CD4-positive, alpha-beta T cell treated with Interleukin-6 at 100 ng/mL for 8 hours (primary cell): ENCODE measurements around the gene TNK2.
A peak's percentile ranks its signal among the peaks of the same experiment; 100 is the strongest.

Experiments
- DNase-seq: peaks from one replicate; pipeline ENCODE4 v3.0.0-alpha.2; 2020; ENCODE audit warnings: mixed read lengths, low spot score

TNK2 gene

DNA sequence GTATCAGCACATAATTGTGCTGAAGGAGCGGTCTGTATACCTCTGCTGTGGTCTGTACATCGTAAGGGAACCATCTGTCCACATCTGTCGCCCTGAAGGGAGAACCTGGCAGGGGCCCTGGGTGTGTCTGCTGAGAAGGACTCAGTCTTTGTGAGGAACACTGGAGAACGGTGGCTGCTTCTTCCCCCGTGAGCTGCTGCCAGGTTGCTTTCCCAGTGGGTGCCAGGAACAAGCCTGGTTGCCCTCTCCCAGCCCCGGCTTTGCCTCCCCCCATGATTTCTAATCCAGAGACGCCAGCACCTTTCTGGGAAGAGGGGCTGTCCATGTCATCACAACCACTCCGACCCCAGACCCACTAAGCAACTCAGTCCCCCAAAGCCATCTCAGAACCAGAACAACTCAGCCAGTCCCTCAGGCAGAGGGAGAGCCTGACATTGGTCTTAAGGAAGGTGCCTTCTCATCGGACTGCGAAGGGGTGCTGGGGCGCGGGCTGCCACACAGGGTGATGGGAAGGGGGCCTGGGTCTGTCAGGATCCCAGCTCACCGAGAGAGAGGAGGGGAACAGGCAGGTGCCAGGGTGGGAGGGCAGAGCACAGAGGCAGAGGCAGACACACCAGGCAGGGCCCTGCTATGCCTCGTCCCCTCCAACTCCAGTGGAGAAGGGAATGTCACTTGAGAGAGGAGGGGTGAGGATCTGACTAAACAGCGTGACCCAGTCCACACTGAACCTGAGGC, 8.5 kb downstream of the TNK2 start:
- no peak for DNase-seq

DNA sequence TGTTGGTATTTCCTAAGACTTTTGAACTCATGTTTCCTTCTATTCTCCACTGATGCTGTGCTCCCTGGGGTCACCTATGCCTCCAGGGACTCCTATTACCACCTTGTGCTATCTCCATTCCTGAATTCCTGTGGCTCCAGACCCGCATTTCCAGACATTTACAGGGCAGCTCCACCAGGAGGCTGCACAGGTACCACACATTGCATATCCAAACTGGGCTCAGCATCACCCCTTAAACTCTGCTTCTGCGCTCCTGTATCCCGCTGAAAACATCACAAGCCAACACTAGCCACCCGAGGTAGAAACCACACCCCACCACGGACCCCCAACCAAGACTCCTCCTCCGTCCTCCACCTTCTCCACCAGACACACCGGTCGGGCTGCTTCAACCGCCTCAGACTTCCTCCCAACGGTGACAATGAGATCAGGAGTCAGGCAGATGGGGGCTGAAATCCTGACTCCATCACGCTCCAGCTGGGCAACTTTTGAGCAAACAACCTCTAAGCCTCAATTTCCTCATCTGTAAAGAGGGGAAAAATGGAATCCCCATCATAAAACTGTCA, 10.4 kb downstream of the TNK2 start:
- DNase-seq, result no peak

DNA sequence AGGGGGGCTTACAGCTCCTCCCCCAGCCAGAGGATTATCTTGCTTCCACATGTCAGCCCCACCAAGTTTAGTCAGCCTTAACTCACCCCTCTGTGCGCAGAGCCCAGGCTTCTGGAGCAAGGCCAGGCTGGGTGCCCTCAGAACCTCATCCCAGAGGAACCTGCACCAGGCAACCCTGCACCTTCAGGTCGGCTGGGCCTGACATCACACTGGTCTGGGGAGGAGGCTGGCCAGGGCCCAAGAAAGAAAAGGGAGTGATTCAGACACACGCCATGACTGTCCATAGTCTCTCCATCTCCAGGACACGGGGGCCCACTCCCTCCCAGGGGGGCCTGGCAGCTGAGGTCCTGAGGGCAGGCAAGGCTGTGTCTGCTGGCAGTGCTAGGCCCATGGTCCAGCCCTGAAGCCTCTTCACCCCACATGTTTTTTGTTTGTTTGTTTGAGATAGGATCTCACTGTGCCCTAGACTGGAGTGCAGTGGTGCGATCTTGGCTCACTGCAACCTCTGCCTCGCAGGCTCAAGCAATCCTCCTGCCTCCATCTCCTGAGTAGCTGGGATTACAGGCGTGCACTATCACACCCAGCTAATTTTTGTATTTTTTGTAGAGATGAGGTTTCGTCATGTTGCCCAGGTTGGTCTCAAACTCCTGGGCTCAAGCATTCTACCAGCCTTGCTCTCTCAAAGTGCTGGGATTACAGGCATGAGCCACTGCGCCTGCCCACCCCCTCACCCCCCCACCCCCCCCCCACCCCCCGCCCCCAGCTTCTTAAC, 11.1 kb downstream of the TNK2 start:
- no peak for DNase-seq

DNA sequence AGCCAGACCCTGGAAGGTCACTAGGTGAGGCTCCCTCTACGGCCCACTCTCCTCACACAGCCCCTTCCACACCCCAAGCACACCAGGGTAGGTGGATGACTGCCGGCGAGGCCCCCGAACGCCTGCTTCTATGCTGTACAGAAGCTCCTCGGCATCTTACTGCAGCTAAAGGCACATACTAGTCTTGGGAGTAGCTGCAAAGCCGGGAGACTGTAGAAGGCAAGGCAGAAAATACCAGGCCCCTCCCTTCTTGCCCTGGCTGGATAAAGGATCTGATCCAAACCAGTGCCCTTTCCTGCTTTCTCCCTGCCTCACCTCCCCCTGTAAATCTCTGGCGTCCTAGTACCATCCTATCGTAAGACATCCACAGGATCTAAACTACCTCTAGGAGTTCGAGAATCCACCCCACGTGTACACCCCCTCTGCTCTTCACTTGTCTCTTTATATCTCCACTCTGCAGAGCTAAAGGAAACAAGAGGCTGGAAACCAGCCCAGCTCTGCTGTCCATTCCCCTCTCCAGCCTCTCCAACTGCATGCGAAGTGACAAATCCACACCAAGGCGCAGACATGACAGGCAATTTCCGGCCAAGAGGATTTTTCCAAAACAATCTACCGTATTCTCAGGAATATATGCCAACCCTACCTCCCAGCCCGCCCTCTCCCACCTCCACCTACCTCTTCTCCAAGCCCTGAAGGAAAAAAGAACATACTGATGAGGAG, 11.8 kb downstream of the TNK2 start:
- DNase-seq, result no peak

DNA sequence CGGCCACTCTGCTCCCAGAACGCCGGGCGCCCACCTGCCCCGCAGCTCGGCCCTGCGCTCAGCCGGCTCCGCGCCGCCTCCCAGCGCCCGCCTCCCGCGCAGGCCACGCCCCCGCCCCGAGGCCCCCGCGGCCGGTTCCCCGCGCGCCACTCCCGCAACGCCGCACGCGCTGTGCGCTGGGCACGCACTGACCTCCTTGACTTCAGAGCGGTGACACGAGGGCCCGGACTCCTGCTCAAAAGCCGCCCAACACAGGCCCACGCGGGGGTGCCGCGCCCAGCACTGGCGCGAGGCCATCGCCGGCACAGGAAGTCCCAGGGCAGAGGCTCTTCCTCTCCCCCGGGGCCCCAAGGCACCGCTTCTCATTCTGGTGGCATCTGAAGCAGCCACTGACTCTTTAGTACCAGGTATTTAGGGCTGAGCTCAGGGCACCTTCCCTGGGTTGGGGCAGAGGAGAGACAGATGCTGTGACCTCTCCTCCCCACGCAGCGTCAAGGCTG, 12.4 kb downstream of the TNK2 start:
- peak; percentile 70 for DNase-seq

DNA sequence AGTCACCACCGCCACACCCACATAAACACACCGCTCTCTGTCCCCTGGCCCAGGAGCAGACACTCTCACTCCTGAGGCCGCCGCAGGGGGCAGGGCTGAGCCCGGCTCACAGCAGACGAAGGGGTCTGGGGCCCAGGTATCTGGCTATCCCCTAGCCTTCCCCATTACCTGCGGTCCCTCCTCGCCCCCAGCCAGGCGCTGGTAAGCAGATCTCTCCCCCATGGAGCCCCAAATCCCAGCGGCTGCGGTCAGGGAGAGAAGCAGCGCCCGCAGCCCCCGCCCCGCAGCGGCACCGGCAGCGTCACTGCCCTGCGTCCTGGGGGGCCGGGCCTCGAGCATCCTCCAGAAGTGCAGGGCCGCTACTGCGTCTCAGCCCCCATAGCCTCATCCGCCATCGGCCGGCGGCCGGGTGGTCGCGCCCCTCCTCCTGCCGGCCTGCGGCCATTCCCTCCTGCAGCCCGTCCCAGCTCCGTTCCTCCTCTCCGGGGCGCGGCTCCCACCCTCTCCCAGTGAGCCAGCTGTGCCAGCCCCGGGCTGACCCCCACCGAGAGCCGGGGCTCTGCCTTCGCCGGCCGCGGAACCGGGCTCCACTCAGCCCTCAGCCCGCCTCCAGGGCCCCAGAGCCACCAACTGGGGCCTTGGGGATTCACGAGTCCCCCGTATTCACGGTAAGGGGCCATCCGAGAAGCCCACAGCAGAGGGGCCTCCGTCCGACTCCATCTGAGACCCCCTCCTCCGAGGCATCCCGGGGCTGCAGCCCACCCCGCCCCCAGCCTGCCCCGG, 13.1 kb downstream of the TNK2 start:
- peak; percentile 56 for DNase-seq

DNA sequence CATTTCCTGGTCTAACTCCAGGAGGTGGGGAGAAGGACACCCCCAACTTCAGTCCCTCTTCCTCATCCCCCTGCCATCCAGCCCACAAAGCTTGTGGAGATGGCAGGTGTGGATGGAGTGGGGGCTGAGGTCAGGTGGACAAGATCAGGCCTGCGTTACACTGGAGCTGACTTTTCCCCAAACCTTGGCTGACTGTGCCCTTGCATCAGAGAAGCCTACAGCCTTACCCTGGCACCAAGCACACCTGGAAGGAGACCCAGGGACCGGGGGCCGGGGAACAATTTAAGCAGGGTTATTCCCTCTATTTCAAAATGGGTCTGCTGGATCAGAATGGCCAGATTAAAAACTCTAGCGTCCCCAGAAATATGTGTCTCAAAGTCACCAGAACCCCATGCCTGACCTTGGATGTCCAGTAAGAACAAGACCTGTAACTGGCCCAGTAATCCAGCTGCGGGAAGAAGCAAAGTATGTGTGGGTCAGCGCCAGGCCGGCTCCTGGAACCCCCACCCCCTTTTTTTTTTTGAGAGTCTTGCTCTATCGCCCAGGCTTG, 14.4 kb downstream of the TNK2 start:
- no peak for DNase-seq

DNA sequence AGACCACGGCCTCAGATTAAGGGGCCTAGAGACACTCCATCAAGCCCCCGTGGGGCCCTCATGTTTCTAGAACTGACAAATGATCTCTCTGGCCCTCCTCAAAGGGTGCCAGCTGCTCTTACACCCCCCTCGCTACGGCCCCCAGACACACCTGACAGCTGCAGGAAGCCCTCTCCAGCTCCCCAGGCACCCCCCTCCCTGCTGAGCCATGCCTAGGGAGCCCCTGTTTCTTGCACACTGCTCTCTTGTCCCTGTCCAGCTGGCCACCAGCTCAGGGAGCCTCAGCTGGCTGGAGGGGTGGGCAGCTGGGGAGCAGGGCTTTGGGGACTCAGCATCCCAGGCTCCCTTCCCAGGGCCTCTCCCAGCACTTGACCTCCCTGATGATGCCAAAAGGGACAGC, 14.8 kb downstream of the TNK2 start:
- no peak for DNase-seq

DNA sequence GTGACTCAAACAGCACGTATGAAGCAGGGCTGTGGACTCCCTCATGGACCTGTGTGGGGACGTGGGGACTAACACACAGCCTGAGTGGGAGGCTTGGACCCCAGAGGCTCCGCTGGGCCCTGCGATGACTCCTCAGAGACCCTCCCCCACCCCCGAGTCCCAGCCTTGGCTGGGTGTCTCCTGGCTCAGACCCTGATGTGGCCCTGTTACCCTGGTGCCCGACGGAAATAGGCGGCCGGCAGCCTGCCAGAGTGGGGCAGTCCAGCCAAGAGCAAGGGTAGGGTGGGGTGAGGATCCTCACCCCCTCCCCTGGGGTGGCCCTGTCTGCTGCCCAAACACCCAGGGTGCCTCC, 15.3 kb downstream of the TNK2 start:
- DNase-seq, result no peak

DNA sequence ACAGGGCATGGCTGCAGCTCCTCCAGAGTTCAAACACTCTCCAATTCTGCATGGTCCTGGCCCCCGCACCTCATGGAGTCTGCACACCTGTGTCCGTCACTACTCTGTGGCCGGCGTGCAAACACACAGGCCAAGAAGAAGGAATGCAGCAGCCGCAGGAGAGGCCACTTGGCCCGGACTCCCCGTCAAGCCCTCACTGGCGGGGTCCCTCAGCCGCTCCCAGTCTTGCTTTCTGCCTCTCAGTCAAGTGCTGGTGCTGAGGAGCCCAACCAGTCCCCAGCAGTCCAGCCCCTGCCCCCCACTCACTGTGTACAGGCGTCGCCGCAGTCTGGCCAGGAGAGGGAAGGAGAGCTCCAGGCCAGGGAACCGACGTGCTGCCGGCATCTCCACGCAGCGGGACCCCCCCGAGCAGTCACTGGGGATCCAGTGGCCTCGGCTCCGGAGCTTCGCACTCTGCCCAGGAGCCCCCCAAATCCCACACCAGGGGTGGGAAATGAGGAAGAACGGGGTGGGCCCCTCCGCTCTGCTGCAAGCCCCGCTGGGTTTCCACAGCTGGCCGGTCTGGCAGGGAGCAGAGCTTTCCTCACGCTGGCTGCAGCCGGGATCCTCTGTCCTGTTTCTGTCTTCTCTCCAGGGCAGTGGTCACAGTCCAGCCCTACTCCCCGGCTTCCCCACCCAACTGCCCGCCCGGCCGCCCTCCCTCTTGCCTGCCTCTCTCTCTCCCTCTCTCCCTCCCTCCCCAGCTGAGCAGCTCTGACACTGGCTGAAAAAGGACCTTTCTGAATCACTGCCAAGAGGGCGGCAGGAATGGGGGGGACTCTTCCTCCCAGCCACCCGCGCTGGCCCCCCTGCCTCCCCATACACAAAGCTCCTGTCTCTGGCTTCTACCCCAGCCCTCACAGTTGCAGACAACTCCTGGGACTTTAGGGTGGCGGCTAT, 16.0 kb downstream of the TNK2 start:
- no peak for DNase-seq

DNA sequence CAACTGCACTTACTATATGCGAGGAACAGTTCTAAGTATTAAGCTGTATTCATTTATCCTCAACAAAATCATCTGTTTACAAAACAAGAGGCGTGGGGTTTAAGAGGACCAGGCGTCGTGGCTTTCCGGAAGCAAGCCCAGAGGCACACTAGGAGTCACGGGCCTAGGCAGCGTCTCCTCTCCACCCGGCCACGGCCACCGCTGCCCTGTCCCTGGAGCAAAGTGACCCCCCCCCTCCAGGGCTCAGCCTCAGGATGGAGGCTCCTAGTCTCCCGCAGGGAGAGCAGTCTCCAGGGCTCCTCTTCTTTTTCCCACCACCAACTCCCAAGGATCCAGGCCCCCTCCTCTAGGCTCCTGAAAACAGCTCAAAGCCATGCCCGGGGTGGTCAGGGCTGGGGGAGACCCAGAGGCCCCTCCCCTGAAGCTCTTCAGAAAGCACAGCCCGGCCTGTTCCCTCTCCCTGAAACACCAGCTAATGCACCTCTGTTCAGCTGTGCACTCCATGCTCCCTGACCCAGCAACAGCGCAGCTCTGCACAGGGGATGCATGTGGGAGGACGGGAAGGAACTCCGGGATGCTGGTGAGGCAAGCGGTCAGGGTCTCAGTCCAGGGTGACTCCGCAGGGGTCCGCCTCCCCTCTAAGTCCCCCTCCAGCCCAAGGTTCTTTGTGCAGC, 16.8 kb downstream of the TNK2 start:
- no peak for DNase-seq

DNA sequence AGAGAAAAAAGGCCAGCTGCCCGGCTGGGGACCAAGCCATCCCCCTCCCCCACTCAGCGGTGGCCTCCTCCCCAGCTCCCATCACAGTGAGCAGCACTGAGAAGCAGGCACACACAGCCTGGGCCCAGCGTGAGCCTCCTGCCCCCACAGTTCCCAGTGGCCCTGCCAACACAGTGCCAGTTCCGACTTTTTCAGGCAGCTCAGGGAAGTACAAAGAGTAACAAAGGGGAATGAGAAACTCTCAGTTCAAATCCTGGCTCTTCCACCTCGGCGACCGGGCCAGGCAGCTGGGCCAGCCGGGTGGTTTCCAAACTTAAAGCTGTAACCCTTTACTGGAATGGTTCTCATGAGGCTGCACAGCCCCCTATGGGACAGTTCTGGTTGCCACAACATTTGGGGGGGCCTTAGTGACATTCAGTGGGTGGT, 18.5 kb downstream of the TNK2 start:
- no peak for DNase-seq

DNA sequence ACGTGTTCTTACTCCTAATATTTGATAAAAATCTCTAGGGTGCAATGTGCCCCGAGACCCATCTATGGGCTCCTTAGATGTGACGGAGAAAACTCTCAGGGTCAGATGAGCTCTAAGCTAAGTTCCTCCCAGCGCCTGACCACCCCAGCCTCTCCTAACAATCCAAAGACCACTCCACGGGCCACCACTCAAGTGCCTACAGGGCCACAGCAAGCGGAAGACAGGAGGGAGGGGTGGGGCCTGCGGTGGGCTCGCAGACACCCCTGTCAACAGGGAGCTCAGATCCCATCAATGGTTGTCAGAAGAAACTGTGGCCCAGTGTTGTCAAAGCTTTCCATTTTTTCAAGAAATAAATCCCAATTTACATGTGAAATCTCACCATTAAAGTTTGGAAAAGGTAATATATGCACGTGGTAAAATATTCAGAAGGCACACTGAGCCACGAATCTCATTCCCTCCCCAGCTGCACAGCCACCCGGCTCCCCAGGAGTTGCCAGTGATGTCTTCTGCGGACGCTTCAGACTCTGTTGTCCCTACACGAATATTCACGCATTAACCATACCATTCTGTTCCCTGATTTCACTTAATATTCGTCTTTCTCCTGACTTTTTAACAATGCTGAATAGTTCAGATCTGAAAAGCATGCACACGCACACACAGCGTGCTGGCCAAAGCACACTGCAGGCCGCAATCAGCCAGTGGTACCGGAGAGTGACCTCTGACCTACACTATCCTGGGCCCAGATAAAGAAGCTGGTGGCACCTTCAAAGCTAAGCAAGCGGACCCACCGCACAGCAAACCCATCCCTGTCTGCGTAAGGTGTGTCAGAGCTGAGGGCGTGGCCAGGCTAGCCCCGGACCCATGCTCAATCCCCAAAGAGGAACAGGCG, 19.1 kb downstream of the TNK2 start:
- DNase-seq, result no peak

DNA sequence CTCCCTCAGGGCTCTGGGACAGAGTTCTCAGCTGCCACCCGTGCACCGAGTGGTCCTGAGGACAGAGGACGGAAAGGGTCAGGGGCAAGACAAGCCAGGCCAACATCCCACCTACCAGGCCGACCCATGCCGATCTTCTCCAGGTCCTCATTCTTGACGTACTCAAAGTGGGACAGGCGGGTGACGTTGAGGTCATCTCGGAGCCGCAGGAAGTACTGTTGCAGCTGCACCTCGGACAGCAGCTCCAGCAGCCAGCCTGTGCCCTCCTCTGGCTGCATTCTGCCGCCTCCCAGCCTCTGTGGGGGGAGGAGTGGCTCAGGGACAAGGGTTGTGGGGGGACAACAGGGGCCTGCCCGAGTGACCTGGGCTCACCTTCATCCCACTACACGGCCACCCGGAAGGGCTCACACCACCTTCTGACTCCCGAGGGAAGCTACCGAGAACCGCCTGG, 20.0 kb downstream of the TNK2 start:
- no peak for DNase-seq

DNA sequence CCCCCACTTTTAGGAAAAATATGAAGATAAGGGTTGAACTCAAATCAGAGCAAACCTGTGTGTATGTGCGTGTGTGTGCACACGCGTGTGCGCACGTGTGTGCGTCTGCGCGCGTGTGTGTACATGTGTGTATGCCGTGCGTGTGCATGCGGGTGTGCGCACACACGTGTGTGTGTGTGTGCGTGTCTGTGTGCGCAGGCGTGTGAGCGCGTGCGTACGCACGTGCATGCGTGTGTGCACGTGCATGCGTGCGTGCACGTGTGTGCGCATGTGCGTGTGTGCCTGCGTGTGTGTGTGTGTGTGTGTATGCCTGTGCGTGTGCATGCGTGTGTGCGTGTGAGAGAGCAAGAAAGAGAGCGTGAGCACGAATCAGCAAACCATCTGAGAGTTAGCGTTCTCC, 20.7 kb downstream of the TNK2 start:
- no peak for DNase-seq

DNA sequence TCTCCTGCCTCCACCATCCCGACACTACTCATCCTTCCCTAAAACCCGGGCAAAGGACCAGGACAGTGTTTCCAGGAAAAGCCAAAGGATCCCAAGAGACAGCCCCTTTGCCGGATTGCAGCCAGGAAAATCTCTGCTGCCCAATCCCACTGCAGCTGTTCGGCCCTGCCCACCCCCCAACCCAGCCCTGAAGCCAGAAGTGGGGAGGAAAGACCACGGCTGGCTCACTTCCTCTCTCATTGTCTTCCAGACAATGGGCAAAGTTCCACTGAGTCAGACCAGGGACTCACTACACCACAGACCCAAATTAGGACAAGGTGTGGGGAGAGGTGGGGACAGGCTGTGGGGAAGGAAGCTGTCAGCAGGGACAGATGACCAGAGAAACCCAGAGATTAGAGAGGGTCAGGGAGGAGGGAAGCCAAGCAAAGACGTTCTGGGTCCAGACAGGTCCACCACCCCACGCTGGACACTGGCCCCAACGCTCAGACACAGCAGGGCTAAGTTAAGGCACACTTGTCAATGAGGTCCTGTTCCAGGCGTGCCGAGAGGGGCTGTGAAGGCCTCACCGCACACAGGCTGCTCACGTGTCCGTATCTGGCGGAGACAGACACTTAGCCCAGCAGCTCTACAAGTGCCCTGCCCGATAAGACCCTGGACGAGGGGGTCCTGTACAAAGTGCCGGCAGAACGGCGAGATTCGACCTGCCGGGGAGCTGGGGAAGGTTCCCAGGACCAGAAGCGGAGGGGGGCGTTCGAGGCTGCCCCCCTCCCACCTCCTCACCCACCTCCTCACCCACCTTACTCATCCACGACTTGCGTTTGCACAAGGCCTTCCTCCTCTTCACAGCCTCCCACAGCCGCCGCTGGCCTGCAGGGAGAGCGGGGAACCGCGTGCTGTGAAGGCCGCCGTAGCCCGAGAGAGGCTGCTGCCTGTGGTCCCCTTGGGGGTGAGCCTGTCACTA, 21.9 kb downstream of the TNK2 start:
- no peak for DNase-seq
